Mammary epithelial cell (primary cell): Measurements from ENCODE around the gene CEP72.

ENCODE experiments used
- EZH2 ChIP-seq: IDR thresholded peaks from 2 replicates; pipeline ENCODE4 v1.6.1; 2012; ENCODE audit warnings: low read length, inconsistent platforms, borderline replicate concordance
- TF ChIP-seq, protein P1 (sequence below), 2 donors: IDR thresholded peaks in 1 of 2; conservative IDR thresholded peaks in 1 of 2; 2 replicates each; pipeline ENCODE4 v1.5.1; 2011 to 2012; ENCODE audit warnings: inconsistent platforms in 2 of 2, low read length in 2 of 2, mild to moderate bottlenecking in 2 of 2, control low read depth in 1 of 2, low read depth in 1 of 2; ENCODE audit not compliant: insufficient read depth in 1 of 2; ENCODE audit errors: extremely low read depth in 1 of 2

DNA sequence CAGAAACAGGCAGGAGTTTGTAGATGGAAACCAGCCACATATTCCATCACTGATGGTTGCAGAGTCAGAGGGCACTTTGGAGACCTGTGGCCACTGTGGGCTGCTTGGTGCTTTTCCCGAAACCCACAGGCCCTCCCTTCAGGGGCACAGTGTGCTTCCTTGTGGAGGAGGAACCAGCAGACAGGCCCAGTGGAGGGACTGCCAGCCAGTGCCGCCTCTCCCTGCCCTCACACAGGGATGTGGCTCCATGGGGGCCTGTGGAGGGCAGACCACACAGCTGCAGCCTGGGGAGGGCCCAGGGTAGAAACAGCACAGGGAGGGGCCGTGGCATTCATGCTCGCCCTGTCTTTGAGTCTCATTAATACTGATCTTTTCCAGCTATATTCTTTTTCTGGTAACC is 35.2 kb downstream of the CEP72 start:
- TF ChIP-seq, protein P1, sequence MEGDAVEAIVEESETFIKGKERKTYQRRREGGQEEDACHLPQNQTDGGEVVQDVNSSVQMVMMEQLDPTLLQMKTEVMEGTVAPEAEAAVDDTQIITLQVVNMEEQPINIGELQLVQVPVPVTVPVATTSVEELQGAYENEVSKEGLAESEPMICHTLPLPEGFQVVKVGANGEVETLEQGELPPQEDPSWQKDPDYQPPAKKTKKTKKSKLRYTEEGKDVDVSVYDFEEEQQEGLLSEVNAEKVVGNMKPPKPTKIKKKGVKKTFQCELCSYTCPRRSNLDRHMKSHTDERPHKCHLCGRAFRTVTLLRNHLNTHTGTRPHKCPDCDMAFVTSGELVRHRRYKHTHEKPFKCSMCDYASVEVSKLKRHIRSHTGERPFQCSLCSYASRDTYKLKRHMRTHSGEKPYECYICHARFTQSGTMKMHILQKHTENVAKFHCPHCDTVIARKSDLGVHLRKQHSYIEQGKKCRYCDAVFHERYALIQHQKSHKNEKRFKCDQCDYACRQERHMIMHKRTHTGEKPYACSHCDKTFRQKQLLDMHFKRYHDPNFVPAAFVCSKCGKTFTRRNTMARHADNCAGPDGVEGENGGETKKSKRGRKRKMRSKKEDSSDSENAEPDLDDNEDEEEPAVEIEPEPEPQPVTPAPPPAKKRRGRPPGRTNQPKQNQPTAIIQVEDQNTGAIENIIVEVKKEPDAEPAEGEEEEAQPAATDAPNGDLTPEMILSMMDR (conservative IDR thresholded peaks at IDR 0.05 in 1 of 2, IDR thresholded peaks at IDR 0.05 in 1 of 2; ENCODE audit: extremely low read depth in 1 of 2, insufficient read depth in 1 of 2, low read depth in 1 of 2, low read length in 2 of 2) = no peak
- TF ChIP-seq EZH2 = no peak
